LNCaP clone FGC (cell line): ENCODE measurements around the gene TMEM140.
A peak's percentile ranks its signal among the peaks of the same experiment; 100 is the strongest.

ENCODE experiments used
- DNase-seq: peaks from one replicate; pipeline ENCODE4 v3.0.0-alpha.2; 2011; ENCODE audit warnings: low read depth
- H3K4me3 ChIP-seq: 2 replicates; pipeline ENCODE4 v1.5.1; 2011; ENCODE audit warnings: mild to moderate bottlenecking, low read depth, low read length, control low read depth
- CTCF ChIP-seq: IDR thresholded peaks from 2 replicates; pipeline ENCODE4 v1.5.1; 2012; ENCODE audit warnings: mild to moderate bottlenecking; ENCODE audit not compliant: control insufficient read depth, insufficient read depth; ENCODE audit errors: extremely low read depth

TMEM140 gene

DNA sequence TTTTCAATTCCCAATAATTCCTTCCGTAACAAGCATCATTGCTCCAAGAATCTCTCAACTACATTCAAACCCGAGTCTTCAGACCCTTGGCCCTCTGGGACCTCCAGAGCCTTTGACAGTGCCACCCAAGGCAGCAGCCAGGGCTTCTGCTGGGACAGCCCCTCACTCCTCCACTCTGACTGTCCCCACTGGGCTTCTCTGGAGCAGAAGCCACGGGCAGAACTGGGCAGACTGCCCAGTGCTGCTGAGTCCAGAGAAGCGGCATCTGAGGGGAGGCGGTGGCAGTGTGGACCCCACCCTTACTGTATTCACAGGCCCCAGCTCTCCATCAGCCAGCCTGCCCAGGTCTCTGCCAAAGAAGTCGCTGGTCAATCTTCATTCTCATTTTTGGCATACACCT lies 13.8 kb downstream of the TMEM140 start:
- no peak for TF ChIP-seq CTCF
- DNase-seq: no peak
- H3K4me3 ChIP-seq: no peak overlapping the region

DNA sequence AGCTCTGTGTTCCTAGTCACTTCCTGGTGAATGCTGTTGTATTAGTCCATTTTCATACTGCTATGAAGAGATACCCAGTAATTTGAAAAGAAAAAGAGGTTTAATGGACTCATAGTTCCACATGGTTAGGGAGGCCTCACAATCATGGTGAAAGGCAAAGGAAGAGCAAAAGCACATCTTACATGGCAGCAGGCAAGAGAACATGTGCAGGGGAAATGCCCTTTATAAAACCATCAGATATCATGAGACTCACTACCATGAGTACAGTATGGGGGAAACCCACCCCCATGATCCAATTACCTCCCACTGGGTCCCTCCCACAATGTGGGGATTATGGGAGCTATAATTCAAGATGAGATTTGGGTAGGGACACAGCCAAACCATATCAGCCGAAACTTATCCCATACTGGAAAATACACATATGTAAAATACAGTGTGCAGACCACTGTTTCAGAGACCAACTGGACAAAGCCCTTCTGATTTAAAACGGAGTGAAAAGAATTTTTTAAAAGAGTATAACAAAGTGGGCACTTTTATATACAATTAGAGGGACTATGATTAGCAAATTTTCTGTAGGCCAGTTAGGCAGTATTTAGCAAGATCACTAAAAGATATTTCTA lies 14.6 kb downstream of the TMEM140 start:
- no peak for TF ChIP-seq CTCF
- no peak overlapping the region for H3K4me3 ChIP-seq

DNA sequence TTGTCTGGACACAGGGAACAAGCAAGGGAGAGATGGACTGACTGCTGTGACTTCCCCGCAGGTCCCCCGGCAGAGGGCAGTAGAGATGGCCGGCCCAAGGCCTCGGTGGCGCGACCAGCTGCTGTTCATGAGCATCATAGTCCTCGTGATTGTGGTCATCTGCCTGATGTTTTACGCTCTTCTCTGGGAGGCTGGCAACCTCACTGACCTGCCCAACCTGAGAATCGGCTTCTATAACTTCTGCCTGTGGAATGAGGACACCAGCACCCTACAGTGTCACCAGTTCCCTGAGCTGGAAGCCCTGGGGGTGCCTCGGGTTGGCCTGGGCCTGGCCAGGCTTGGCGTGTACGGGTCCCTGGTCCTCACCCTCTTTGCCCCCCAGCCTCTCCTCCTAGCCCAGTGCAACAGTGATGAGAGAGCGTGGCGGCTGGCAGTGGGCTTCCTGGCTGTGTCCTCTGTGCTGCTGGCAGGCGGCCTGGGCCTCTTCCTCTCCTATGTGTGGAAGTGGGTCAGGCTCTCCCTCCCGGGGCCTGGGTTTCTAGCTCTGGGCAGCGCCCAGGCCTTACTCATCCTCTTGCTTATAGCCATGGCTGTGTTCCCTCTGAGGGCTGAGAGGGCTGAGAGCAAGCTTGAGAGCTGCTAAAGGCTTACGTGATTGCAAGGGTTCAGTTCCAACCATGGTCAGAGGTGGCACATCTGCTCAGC lies 16.6 kb downstream of the TMEM140 start:
- no peak for DNase-seq
- H3K4me3 ChIP-seq: no peak overlapping the region
- TF ChIP-seq CTCF: peak; percentile 16; the same call in 1 of the 2 replicates

More for the DNA sequence above, 14.6 kb downstream of the TMEM140 start:
- no peak for DNase-seq

DNA sequence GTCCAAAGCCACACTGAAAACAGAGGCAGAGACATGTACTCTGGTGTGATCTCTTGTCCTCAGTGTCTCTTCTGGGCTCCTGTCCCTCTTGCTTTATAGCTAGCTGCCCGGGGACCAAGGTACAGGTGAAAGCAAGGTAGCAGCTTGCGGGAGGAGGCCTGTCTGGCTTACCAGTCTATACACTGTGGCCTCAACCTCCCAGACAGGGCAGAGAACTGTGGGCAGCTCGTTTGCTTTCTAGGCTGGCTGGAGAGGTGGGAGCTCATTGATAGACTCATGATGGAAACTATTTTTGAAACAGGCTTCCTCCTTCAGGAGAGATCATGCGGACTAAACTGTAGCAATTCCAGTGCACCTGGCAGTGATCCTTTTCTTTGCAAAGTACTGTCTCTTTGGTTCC lies 18.0 kb downstream of the TMEM140 start:
- DNase-seq: no peak
- H3K4me3 ChIP-seq: no peak overlapping the region
- TF ChIP-seq CTCF: no peak

DNA sequence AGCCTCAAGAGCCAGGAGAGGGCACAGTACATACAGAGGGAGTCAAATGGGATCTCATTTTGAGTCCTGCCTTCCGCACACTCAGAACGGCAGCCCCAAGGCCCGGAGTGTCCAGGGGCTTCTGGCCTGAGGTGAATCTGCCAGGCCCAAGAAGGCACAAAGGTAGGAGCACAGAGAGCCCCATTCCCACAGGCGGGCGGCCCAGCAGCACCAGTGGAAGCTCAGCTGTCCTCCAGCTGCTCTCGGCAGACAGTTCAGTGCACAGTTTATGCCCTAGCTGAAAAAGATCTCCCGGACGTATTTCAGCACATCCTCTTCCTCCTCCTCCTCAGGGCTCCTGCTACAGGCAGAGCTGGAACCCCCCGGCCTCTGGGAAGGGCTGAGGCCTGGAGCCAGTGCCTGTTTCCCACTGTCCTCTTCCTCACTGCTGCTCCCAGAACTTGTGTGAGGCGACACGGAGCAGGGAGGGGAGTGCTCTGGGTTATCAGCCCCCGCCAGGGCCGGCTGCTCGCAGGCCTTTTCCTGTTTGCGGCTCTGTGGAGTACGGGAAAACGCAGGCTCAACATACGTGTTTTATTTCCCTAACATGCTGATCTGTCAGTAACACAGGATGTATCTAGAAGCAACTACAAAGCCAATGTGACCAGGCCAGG lies 18.6 kb downstream of the TMEM140 start:
- H3K4me3 ChIP-seq: no peak overlapping the region
- TF ChIP-seq CTCF: no peak
- DNase-seq: no peak

GRCh38 chr7:135167365-135167917 lies 19.6 kb downstream of the TMEM140 start:
- TF ChIP-seq CTCF: no peak
- peak overlapping the region; percentile 23 for H3K4me3 ChIP-seq
- no peak for DNase-seq
